HCT116 (cell line): ENCODE measurements around the gene C5orf58. TPM values are rescaled to one million over a fixed set of nuclear protein-coding genes. Genes with fewer than 3 reads are reported as not detected.

Experiments used
- ATAC-seq: fragments of 200-7000 bp; cut with Tn5 transposase; 2 replicates; pipeline ENCODE4 v1.9.1; 2020; ENCODE audit warnings: mild to moderate bottlenecking, moderate library complexity
- BruUV-seq: library from RNA; stranded (reverse); fragments of 400-500 nt; replicated peaks from 2 replicates; lab custom pipeline; 2021; lab: Mats Ljungman, UMichigan
- CTCF ChIA-PET: fragments of 300-600 bp; sonication (Branson Sonifier 250); formaldehyde crosslinking; loops from one replicate; lab custom pipeline; 2021; ENCODE audit warnings: antibody characterized with exemption; lab: Charles Lee
- POLR2A ChIA-PET: fragments of 300-600, 350-600 bp; sonication (Branson Sonifier 250); formaldehyde crosslinking; loops from one replicate; lab custom pipeline; 2021; ENCODE audit warnings: antibody characterized with exemption; lab: Charles Lee
- RAD21 ChIA-PET, 2 experiments: fragments of 300-600 bp; sonication (Branson Sonifier 250); formaldehyde crosslinking; loops; one replicate each; lab custom pipeline; 2023; ENCODE audit warnings: low total read pairs in 2 of 2; ENCODE audit not compliant: uncharacterized antibody in 2 of 2, unreplicated experiment in 2 of 2, low non-redundant PET in 1 of 2; lab: Charles Lee
- DNase-seq: peaks from one replicate; pipeline ENCODE4 v3.0.0-alpha.2; 2010; ENCODE audit warnings: low read depth, low spot score
- H2AFZ ChIP-seq: fragments of 200-600 bp; shearing (Covaris generic), sonication (generic); 2 replicates; pipeline ENCODE4 v1.6.1; 2017; ENCODE audit warnings: low read depth, mixed run types, mixed read lengths, antibody characterized with exemption, low read length; ENCODE audit not compliant: poor library complexity, severe bottlenecking
- H3K27ac ChIP-seq: 2 replicates; pipeline ENCODE4 v1.5.1; 2012; ENCODE audit warnings: low read depth, low read length
- H3K27me3 ChIP-seq: fragments of 200-600 bp; sonication (generic); 2 replicates; pipeline ENCODE4 v1.6.1; 2016; ENCODE audit warnings: mixed run types, low read length, mixed read lengths; ENCODE audit not compliant: insufficient read depth
- H3K36me3 ChIP-seq, 2 experiments: fragments of 200-500 bp in 1 of 2; fragments of 200-600 bp in 1 of 2; sonication (Bioruptor generic) in 1 of 2; sonication (generic) in 1 of 2; 2 replicates each; pipeline versions ENCODE4 v1.5.1 to v1.6.1; 2014 to 2016; ENCODE audit warnings: low read length in 2 of 2, inconsistent platforms in 1 of 2, mixed read lengths in 1 of 2, mixed run types in 1 of 2; ENCODE audit not compliant: insufficient read depth in 2 of 2, control insufficient read depth in 1 of 2
- H3K4me1 ChIP-seq, 2 experiments: fragments of 200-600 bp in 1 of 2; sonication (generic) in 1 of 2; 2 replicates each; pipeline versions ENCODE4 v1.5.1 to v1.6.1; 2012 to 2017; ENCODE audit warnings: low read length in 2 of 2, inconsistent platforms in 1 of 2, mild to moderate bottlenecking in 1 of 2, mixed read lengths in 1 of 2, mixed run types in 1 of 2, moderate library complexity in 1 of 2; ENCODE audit not compliant: insufficient read depth in 2 of 2, control insufficient read depth in 1 of 2
- H3K4me2 ChIP-seq: fragments of 200-600 bp; sonication (generic); 2 replicates; pipeline ENCODE4 v1.6.1; 2017; ENCODE audit warnings: mixed run types, low read length, mixed read lengths
- H3K4me3 ChIP-seq, 2 experiments: fragments of 200-600 bp in 1 of 2; sonication (generic) in 1 of 2; replicated peaks in 1 of 2; 2 replicates each; pipeline ENCODE4 v1.5.1; 2011 to 2016; ENCODE audit warnings: low read length in 2 of 2, control low read depth in 1 of 2, low read depth in 1 of 2, mild to moderate bottlenecking in 1 of 2, mixed read lengths in 1 of 2, mixed run types in 1 of 2
- H3K79me2 ChIP-seq: fragments of 200-600 bp; sonication (generic); 2 replicates; pipeline ENCODE4 v1.6.1; 2017; ENCODE audit warnings: mild to moderate bottlenecking, mixed run types, low read length, moderate library complexity, mixed read lengths; ENCODE audit not compliant: insufficient read depth
- H3K9ac ChIP-seq: fragments of 200-600 bp; sonication (generic); 2 replicates; pipeline ENCODE4 v1.6.1; 2016; ENCODE audit warnings: low read length, mixed read lengths
- H3K9me2 ChIP-seq: fragments of 200-600 bp; sonication (generic), shearing (Covaris generic); 2 replicates; pipeline ENCODE4 v1.6.1; 2017; ENCODE audit warnings: mixed run types, mild to moderate bottlenecking, moderate library complexity; ENCODE audit not compliant: insufficient read depth
- H3K9me3 ChIP-seq, 2 experiments: fragments of 200-500 bp in 1 of 2; fragments of 200-600 bp in 1 of 2; sonication (Bioruptor generic) in 1 of 2; sonication (generic) in 1 of 2; 2 replicates each; pipeline ENCODE4 v1.6.1; 2014 to 2017; ENCODE audit warnings: low read length in 2 of 2, mixed read lengths in 2 of 2, inconsistent platforms in 1 of 2, low read depth in 1 of 2, mild to moderate bottlenecking in 1 of 2, mixed run types in 1 of 2, moderate library complexity in 1 of 2; ENCODE audit not compliant: control insufficient read depth in 1 of 2, insufficient read depth in 1 of 2
- H4K20me1 ChIP-seq: fragments of 200-600 bp; sonication (generic), shearing (Covaris generic); 2 replicates; pipeline ENCODE4 v1.6.1; 2017; ENCODE audit warnings: mixed run types, mild to moderate bottlenecking, moderate library complexity; ENCODE audit not compliant: insufficient read depth
- CEBPB ChIP-seq: IDR thresholded peaks from 2 replicates; pipeline ENCODE4 v1.6.1; 2012; ENCODE audit warnings: low read depth
- CTCF ChIP-seq, 3 experiments: fragments of 200-600 bp in 1 of 3; sonication (generic) in 1 of 3; IDR thresholded peaks in 2 of 3; conservative IDR thresholded peaks in 1 of 3; 2 replicates each; pipeline ENCODE4 v1.5.1; 2012 to 2017; ENCODE audit warnings: low read depth in 2 of 3, low read length in 2 of 3, antibody characterized with exemption in 1 of 3, borderline replicate concordance in 1 of 3, control low read depth in 1 of 3, mild to moderate bottlenecking in 1 of 3, mixed read lengths in 1 of 3, mixed run types in 1 of 3, moderate library complexity in 1 of 3; ENCODE audit not compliant: insufficient read depth in 1 of 3
- EZH2 ChIP-seq: fragments of 200-600 bp; sonication (generic); IDR thresholded peaks from 2 replicates; pipeline ENCODE4 v1.6.1; 2017; ENCODE audit warnings: antibody characterized with exemption, mixed run types
- JUND ChIP-seq: IDR thresholded peaks from 2 replicates; pipeline ENCODE4 v1.6.1; 2012
- POLR2A ChIP-seq: IDR thresholded peaks from 2 replicates; pipeline ENCODE4 v1.7.0; 2011; ENCODE audit warnings: borderline replicate concordance; ENCODE audit not compliant: insufficient read depth, insufficient read length; ENCODE audit errors: extremely low read depth
- SIN3A ChIP-seq: IDR thresholded peaks from 2 replicates; pipeline ENCODE4 v1.6.1; 2012; ENCODE audit warnings: low read depth
- SRF ChIP-seq: IDR thresholded peaks from 2 replicates; pipeline ENCODE4 v1.6.1; 2012; ENCODE audit warnings: low read depth
- YY1 ChIP-seq: IDR thresholded peaks from 2 replicates; pipeline ENCODE4 v1.6.1; 2011; ENCODE audit warnings: low read length, low read depth, moderate library complexity, mild to moderate bottlenecking; ENCODE audit not compliant: insufficient replicate concordance; ENCODE audit errors: extremely low read depth
- ZFX ChIP-seq: fragments of 450-650 bp; IDR thresholded peaks from 2 replicates; pipeline ENCODE4 v1.6.1; 2017
- ZNF274 ChIP-seq: fragments of 200-500 bp; sonication (Bioruptor generic); IDR thresholded peaks from 2 replicates; pipeline ENCODE4 v1.6.1; 2014; ENCODE audit warnings: mild to moderate bottlenecking, low read depth, low read length, inconsistent platforms
- intact Hi-C: fragments of 100-400 bp; cut with micrococcal nuclease; formaldehyde crosslinking; loops from 2 replicates; pipeline ENCODE4 v1.10.0; 2022
- total RNA-seq: library from RNA; stranded (reverse); gene quantifications from one replicate; pipeline ENCODE4 v1.2.1, GENCODE V29; 2021; ENCODE audit not compliant: unreplicated experiment

The C5orf58 gene
- total RNA-seq, 1 experiment from 2014 or later, result not detected

- H3K4me2 ChIP-seq, result no peak overlapping the region
- H3K4me3 ChIP-seq, result no peak overlapping the region
- H3K9me3 ChIP-seq, result no peaks in the 10 kb centered on the region
- H2AFZ ChIP-seq, result no peak overlapping the region
- H3K79me2 ChIP-seq, result no peaks in the 10 kb centered on the region
- no peak for TF ChIP-seq CTCF (IDR thresholded peaks at IDR 0.05 in 2 of 3, conservative IDR thresholded peaks at IDR 0.05 in 1 of 3; ENCODE audit: borderline replicate concordance in 1 of 3, insufficient read depth in 1 of 3, low read depth in 2 of 3, low read length in 2 of 3)
- TF ChIP-seq JUND, result no peak
- TF ChIP-seq YY1, result no peak
- no peak for TF ChIP-seq POLR2A
- TF ChIP-seq CEBPB, result no peak
- TF ChIP-seq SRF, result no peak
- DNase-seq, result no peak
- ChIA-PET CTCF (interaction anchor here (1.4 kb wide), 1 partner anchor 30 kb away, joined by 3 read pairs; no protein-coding TSS in a partner anchor), POLR2A (no interaction called here), RAD21 (no interaction called here)
- no peak overlapping the region for H3K9ac ChIP-seq
- H4K20me1 ChIP-seq, result no peaks in the 10 kb centered on the region
- H3K27ac ChIP-seq, result no peak overlapping the region
- no peaks in the 10 kb centered on the region for H3K9me2 ChIP-seq
- no peaks in the 10 kb centered on the region for H3K36me3 ChIP-seq
- H3K4me1 ChIP-seq, result no peaks in the 10 kb centered on the region
- intact Hi-C loops, result loop anchor here (10.0 kb wide), 1 partner anchor 481 kb away; no protein-coding TSS in a partner anchor
- no TSS peak for BruUV-seq
- H3K27me3 ChIP-seq, result peaks cover 18% of the 10 kb centered on the region
- no peak for ATAC-seq
Measured at GRCh38 chr5:170186156-170186555, 46.6 kb upstream of the C5orf58 start.

GRCh38 chr5:170186856-170187255 is 45.9 kb upstream of the C5orf58 start:
- Histone ChIP-seq H3K9me2 (no peaks in the 10 kb centered on the region), H3K4me1 (no peaks in the 10 kb centered on the region), H3K4me2 (no peak overlapping the region), H4K20me1 (no peaks in the 10 kb centered on the region), H3K36me3 (no peaks in the 10 kb centered on the region), H3K79me2 (no peaks in the 10 kb centered on the region), H3K9me3 (no peaks in the 10 kb centered on the region), H3K27ac (no peak overlapping the region), H2AFZ (no peak overlapping the region), H3K9ac (no peak overlapping the region), H3K4me3 (no peak overlapping the region), H3K27me3 (peaks cover 18% of the 10 kb centered on the region)
- POLR2A ChIA-PET, result no interaction called here
- CTCF ChIA-PET, result no interaction called here
- RAD21 ChIA-PET, result no interaction called here
- DNase-seq (no peak), ATAC-seq (no peak)
- no TSS peak for BruUV-seq
- intact Hi-C loops, result loop anchor here (10.0 kb wide), 1 partner anchor 482 kb away; no protein-coding TSS in a partner anchor
- TF ChIP-seq ZNF274 (no peak), ZFX (no peak), JUND (no peak), SIN3A (no peak), EZH2 (no peak)
